CD4-positive, CD25-positive, alpha-beta regulatory T cell (primary cell): ENCODE results near the gene CD81. TPM values are rescaled to one million over a fixed set of nuclear protein-coding genes. Genes with fewer than 3 reads are reported as not detected.

Experiments
- ATAC-seq, 2 donors: fragments of 150-1000 bp; cut with Tn5 transposase; one replicate each; pipeline ENCODE4 v1.10.0; 2021; ENCODE audit warnings: low read depth in 2 of 2, moderate number of reproducible peaks in 2 of 2, moderate library complexity in 1 of 2
- DNase-seq, 3 donors: peaks; one replicate each; pipeline versions ENCODE4 v3.0.0 to v3.0.0-alpha.2; 2012 to 2022; ENCODE audit warnings: mixed read lengths in 1 of 3
- H3K27ac ChIP-seq: one replicate; pipeline ENCODE4 v1.7.0; 2013; ENCODE audit warnings: mild to moderate bottlenecking, low read length; ENCODE audit not compliant: insufficient read depth, poor library complexity, severe bottlenecking
- H3K27me3 ChIP-seq: one replicate; pipeline ENCODE4 v1.7.0; 2013; ENCODE audit warnings: low read length; ENCODE audit not compliant: control insufficient read depth, insufficient read depth
- H3K36me3 ChIP-seq: one replicate; pipeline ENCODE4 v1.7.0; 2013; ENCODE audit warnings: mild to moderate bottlenecking, low read length, moderate library complexity; ENCODE audit not compliant: control insufficient read depth, insufficient read depth
- H3K4me1 ChIP-seq: 2 replicates; pipeline ENCODE4 v1.7.0; 2013; ENCODE audit warnings: mild to moderate bottlenecking, low read length; ENCODE audit not compliant: insufficient read depth, control insufficient read depth, poor library complexity, severe bottlenecking
- H3K4me3 ChIP-seq: one replicate; pipeline ENCODE4 v1.7.0; 2013; ENCODE audit warnings: low read depth, mild to moderate bottlenecking, low read length, moderate library complexity
- H3K9me3 ChIP-seq, 2 experiments: 1 replicate in 1 of 2; 2 replicates in 1 of 2; pipeline ENCODE4 v1.7.0; 2013; ENCODE audit warnings: low read length in 2 of 2, mild to moderate bottlenecking in 1 of 2, moderate library complexity in 1 of 2; ENCODE audit not compliant: control insufficient read depth in 2 of 2
- H3K27ac Mint-ChIP-seq, 3 donors: one replicate each; pipeline ENCODE4 v1.8.0; 2020 to 2022; ENCODE audit warnings: mild to moderate bottlenecking in 3 of 3, mixed read lengths in 3 of 3, moderate library complexity in 2 of 3
- H3K27me3 Mint-ChIP-seq: one replicate; pipeline ENCODE4 v1.8.0; 2022; ENCODE audit warnings: mild to moderate bottlenecking, mixed read lengths
- H3K36me3 Mint-ChIP-seq: one replicate; pipeline ENCODE4 v1.8.0; 2020; ENCODE audit warnings: mixed read lengths
- H3K4me1 Mint-ChIP-seq, 4 donors: one replicate each; pipeline ENCODE4 v1.8.0; 2020 to 2022; ENCODE audit warnings: mixed read lengths in 4 of 4, mild to moderate bottlenecking in 1 of 4
- H3K4me3 Mint-ChIP-seq, 4 donors: one replicate each; pipeline ENCODE4 v1.8.0; 2020 to 2022; ENCODE audit warnings: mild to moderate bottlenecking in 4 of 4, mixed read lengths in 4 of 4, moderate library complexity in 3 of 4
- H3K9me3 Mint-ChIP-seq, 7 donors: one replicate each; pipeline ENCODE4 v1.8.0; 2020 to 2022; ENCODE audit warnings: mixed read lengths in 7 of 7, mild to moderate bottlenecking in 3 of 7, moderate library complexity in 2 of 7
- polyA plus RNA-seq, 4 donors: library from polyadenylated mRNA; unstranded; fragments of 300-500 nt; fragmentation: Illumina TruSeq; gene quantifications; one replicate each; pipeline ENCODE4 v1.2.3, GENCODE V29; 2021
- total RNA-seq: library from RNA; stranded (reverse); gene quantifications from one replicate; pipeline ENCODE4 v1.2.3, GENCODE V29; 2022

The CD81 gene
- total and polyA plus RNA-seq, 5 donors from 2014 or later: 13.2 to 156 (median 17.1) TPM

DNA sequence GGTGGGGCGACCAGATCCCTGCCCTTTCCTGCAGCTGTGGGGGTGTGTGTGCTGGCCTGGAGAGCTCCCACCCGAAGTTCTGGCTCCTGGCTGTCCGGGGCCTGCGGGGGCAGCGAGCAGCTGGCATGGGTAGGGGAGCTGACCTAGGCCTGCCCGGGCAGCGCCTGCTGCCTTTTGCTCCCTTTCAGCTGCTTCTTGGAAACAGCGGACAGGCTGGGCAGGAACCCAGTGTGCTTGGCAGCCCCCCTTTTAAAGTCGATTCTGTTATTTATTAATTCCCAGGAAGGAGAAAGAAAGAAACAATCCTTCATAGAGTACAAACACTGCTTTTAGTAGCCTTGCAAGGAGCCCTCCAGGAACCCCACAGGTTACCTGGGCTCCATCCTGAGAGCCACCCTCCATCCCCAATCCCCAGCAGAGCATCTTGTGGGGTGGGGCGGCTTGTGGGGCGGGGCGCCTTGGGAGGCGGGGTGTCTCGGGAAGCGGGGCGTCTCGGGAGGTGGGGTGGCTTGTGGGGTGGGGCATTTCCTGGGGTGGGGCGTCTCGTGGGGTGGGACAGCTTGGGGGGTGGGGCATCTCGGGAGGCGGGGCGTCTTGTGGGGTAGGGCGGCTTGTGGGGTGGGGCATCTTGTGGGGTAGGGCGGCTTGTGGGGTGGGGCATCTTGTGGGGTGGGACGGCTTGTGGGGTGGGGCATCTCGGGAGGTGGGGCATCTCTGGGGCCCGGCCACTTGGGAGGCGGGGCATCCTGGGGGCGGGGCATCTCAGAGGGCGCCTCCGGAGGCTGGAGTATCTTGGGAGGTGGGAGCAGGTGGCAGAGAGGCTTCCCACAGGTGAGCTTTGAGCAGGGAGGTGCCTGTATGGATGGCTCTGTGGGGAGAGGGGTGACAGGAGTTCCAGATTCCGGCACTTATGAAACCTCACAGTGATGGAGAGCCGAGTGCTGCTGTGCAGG is 7.0 kb downstream of the CD81 start:
- Mint-ChIP-seq H3K9me3 (peaks cover 0 to 1% (median 0%) of the 10 kb centered on the region in 7 donors), H3K4me3 (peak overlapping the region in 3 of 4 donors; percentile 14 to 81 (median 60)), H3K4me1 (peaks cover 0 to 78% (median 26%) of the 10 kb centered on the region in 4 donors), H3K36me3 (no peaks in the 10 kb centered on the region), H3K27me3 (no peaks in the 10 kb centered on the region), H3K27ac (no peak overlapping the region)
- Histone ChIP-seq H3K27me3 (no peaks in the 10 kb centered on the region), H3K4me3 (no peak overlapping the region), H3K4me1 (peaks cover 58% of the 10 kb centered on the region), H3K27ac (no peak overlapping the region), H3K36me3 (no peaks in the 10 kb centered on the region), H3K9me3 (no peaks in the 10 kb centered on the region)
- peak in 1 of 3 donors; percentile 32 for DNase-seq
- no peak for ATAC-seq

DNA sequence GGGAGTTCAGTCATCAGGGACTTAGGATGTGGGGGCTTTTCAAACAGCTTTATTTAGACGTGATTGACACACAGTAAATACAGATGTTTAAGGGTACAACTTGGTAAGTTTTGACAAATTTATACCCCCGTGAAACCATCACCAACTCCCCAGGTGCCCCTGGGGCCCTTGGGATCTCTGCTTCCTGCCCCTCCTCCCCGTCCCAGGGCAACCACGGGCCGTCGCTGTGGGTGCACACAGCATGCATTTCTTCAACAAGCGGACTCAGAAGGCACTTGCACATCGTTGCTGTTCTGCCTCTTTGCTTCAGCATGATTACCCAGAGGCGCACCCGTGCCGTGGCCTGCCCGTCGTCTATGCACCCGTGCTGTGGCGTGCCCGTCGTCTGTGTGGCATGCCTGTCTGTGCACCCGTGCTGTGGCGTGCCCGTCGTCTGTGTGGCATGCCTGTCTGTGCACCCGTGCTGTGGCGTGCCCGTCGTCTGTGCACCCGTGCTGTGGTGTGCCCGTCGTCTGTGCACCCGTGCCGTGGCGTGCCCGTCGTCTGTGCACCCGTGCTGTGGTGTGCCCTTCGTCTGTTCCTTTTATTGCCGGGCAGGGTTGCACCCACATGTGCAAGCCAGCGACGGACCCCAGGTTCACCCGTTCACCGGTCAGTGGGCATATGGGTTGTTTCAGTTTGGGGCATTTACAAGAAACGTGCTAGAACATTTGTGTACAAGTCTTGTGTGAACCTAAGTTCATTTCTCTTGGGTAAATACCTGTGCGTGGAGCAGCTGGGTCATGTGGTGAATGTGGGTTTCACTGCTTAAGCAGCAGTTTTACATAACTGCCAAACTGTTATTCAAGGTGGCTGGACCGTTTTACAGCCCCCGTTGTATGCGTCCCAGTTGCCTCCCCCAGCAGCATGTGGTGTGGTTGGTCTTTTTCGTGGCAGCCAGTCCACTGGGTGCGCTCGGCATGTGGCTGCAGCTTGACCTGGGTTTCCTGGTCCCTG is 8.3 kb downstream of the CD81 start:
- ATAC-seq: no peak

DNA sequence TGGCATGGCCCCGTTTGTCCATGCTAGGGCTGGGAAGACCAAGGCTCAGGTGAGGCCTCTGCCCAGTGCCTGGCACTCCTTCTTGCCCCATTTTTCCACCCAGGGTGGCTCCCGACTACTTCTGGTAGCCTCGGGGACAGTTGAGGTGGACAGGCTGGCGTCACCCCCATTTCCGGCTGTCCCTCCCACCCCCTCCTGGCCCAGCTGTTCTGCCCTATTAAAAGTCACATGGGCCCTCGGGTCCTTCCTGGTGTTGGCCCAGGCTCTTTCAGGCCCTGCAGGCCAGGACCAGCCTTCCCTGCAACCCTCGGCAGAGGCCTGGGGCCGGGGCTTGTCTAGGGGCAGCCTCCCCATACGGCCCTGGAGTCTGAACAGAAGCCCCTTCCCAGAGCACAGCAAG is 9.5 kb downstream of the CD81 start:
- Histone ChIP-seq H3K27ac (no peak overlapping the region), H3K27me3 (no peaks in the 10 kb centered on the region), H3K9me3 (no peaks in the 10 kb centered on the region), H3K4me3 (no peak overlapping the region), H3K36me3 (no peaks in the 10 kb centered on the region), H3K4me1 (peaks cover 50% of the 10 kb centered on the region)
- no peaks in the 10 kb centered on the region for H3K27me3 Mint-ChIP-seq
- H3K9me3 Mint-ChIP-seq: peaks cover 0 to 1% (median 0%) of the 10 kb centered on the region in 7 donors
- ATAC-seq (no peak), DNase-seq (no peak)
- no peaks in the 10 kb centered on the region for H3K36me3 Mint-ChIP-seq
- H3K4me1 Mint-ChIP-seq: peaks cover 0 to 70% (median 25%) of the 10 kb centered on the region in 4 donors
- no peak overlapping the region for H3K4me3 Mint-ChIP-seq
- H3K27ac Mint-ChIP-seq: peak overlapping the region in 1 of 3 donors; percentile 31

More for the DNA sequence above, 8.3 kb downstream of the CD81 start:
- peak in 1 of 3 donors; percentile 55 for DNase-seq
- Mint-ChIP-seq H3K9me3 (peaks cover 0 to 1% (median 0%) of the 10 kb centered on the region in 7 donors), H3K4me1 (peaks cover 0 to 79% (median 28%) of the 10 kb centered on the region in 4 donors), H3K27ac (peak overlapping the region; percentile 59 to 87 (median 78)), H3K27me3 (no peaks in the 10 kb centered on the region), H3K4me3 (peak overlapping the region in 3 of 4 donors; percentile 11 to 74 (median 60)), H3K36me3 (no peaks in the 10 kb centered on the region)
- H3K4me1 ChIP-seq: peaks cover 54% of the 10 kb centered on the region
- no peak overlapping the region for H3K4me3 ChIP-seq
- peak overlapping the region; percentile 23 for H3K27ac ChIP-seq
- no peaks in the 10 kb centered on the region for H3K9me3 ChIP-seq
- H3K27me3 ChIP-seq: no peaks in the 10 kb centered on the region
- H3K36me3 ChIP-seq: no peaks in the 10 kb centered on the region

DNA sequence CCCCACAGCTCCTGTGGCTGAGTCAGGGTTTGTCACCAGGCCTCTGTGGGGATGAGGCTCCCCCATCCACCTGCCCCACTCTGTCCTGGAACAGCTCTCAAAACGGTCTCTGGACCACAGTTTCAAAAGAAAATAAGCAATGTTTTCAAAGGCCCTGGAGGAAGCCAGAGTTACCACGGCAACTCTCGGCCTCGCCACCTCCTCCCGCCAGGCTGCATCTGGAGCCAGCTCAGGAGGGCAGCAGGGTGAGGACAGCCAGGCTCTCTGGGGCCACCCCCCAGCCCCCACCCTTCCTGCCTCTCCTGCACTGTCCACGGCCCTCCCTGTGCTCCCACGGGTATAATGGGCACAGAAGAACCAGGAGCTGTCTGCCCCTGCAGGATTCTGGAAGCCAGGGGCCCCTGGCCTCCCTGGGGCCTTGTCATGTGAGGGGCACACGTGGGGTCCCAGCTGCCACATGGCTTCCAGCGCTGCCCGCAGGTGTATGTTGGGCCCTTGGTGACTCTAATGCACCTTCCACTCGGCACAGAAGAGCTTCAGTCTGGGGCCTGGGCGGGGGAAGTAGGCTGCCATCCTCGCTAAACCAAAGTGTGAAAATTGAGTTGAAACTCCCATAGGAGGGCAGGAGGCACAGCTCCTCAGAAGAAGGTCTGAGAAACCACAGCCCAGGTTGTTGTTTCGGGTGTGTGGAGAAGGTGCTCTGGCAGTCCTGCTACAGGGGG is 10.3 kb downstream of the CD81 start:
- Histone ChIP-seq H3K36me3 (no peaks in the 10 kb centered on the region), H3K27ac (peak overlapping the region; percentile 41), H3K9me3 (no peaks in the 10 kb centered on the region), H3K4me1 (peaks cover 43% of the 10 kb centered on the region), H3K27me3 (no peaks in the 10 kb centered on the region), H3K4me3 (no peak overlapping the region)
- H3K4me1 Mint-ChIP-seq: peaks cover 0 to 63% (median 23%) of the 10 kb centered on the region in 4 donors
- H3K27me3 Mint-ChIP-seq: no peaks in the 10 kb centered on the region
- H3K27ac Mint-ChIP-seq: peak overlapping the region in 2 of 3 donors; percentile 31 to 74
- no peaks in the 10 kb centered on the region for H3K36me3 Mint-ChIP-seq
- DNase-seq (peak in 1 of 3 donors; percentile 39), ATAC-seq (no peak)
- H3K9me3 Mint-ChIP-seq: peaks cover 0 to 1% (median 0%) of the 10 kb centered on the region in 7 donors
- peak overlapping the region in 1 of 4 donors; percentile 21 for H3K4me3 Mint-ChIP-seq

DNA sequence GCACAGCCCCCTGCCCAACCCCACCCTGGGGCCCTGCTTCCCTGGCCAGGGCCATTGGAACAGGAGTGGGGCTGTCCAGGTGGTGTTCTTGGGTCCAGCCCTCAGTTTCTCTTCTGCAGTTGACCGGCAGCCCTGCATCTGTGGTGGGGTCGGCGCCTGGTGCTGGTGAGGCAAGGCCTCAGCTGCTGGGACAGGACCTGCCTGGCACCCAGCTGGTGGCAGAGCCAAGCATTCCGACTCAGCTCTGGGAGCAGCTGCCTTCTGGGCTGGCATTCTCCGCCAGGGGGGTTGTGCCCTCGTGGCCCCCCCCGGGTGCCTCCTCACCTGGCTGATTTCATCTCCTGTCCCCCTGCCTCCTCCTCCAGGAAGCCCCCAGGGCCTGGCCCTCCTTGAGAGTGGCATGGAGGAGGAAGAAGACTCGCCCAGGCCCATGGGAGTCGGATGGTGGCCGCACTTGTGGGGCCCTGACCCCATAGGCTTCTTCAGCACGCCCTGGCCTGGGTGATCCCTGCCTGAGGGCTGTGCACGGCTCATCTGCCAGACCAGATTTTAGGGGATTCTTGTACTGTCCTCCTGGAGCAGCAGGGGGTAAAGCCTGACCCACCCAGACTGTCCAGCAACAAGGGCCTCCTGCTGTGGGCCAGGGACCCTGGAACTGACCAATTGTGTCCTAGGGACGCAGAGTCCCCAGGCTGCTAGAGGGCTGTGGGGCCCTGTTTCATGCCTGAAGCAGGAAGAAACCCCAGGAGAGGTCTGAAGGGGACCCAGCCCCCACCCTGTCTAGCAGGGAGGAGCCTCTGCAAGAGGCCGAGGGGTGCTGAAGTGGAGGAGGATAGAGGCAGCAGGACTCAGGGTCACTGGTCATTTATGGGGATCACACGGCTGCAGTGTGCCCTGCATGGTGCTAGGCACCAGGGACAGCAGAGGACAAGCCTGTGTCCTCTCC is 11.6 kb downstream of the CD81 start:
- peak overlapping the region in 2 of 3 donors; percentile 61 to 65 for H3K27ac Mint-ChIP-seq
- H3K36me3 ChIP-seq: no peaks in the 10 kb centered on the region
- H3K4me1 Mint-ChIP-seq: peaks cover 0 to 52% (median 18%) of the 10 kb centered on the region in 4 donors
- H3K4me3 ChIP-seq: no peak overlapping the region
- no peaks in the 10 kb centered on the region for H3K27me3 Mint-ChIP-seq
- no peaks in the 10 kb centered on the region for H3K27me3 ChIP-seq
- no peak overlapping the region for H3K27ac ChIP-seq
- no peak overlapping the region for H3K4me3 Mint-ChIP-seq
- no peaks in the 10 kb centered on the region for H3K9me3 ChIP-seq
- ATAC-seq (no peak), DNase-seq (no peak)
- no peaks in the 10 kb centered on the region for H3K36me3 Mint-ChIP-seq
- H3K4me1 ChIP-seq: peaks cover 33% of the 10 kb centered on the region
- H3K9me3 Mint-ChIP-seq: peaks cover 0 to 1% (median 0%) of the 10 kb centered on the region in 7 donors

DNA sequence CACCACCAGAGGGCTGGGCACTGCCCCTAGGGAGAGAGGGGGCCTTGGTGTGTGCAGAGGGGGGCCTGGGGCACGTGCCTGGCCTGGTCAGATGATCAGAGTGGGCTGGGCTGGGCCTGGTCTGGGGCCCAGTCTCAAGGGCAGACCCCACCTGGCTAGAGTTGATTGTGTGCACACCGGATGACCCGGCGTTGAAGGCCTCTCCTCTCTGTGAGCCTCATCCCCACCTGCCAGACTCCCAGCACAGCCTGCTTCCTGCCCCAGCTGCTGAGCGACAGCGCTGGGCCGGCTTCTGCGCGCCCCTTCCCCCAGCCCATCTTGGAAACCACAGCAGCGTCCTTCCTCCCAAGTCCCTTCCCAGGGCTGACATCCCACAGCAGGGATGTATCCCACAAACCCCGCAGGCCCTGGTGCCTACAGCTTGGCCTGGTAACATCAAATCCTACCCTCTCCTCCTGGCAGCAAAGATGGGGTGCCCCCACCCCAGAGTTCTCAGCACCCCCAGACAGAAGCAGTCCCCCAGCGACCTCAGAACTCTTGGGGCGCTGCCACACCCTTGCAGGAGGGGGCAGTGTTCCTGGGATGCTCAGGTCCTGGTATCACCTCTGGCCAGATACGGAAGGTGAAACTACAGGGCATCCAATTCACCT is 12.4 kb downstream of the CD81 start:
- H3K4me1 Mint-ChIP-seq: peaks cover 0 to 46% (median 16%) of the 10 kb centered on the region in 4 donors
- H3K36me3 Mint-ChIP-seq: no peaks in the 10 kb centered on the region
- ATAC-seq (no peak), DNase-seq (no peak)
- peak overlapping the region in 2 of 3 donors; percentile 48 to 79 for H3K27ac Mint-ChIP-seq
- Histone ChIP-seq H3K4me1 (peaks cover 29% of the 10 kb centered on the region), H3K27me3 (no peaks in the 10 kb centered on the region), H3K9me3 (no peaks in the 10 kb centered on the region), H3K27ac (no peak overlapping the region), H3K36me3 (no peaks in the 10 kb centered on the region), H3K4me3 (no peak overlapping the region)
- peak overlapping the region in 1 of 4 donors; percentile 62 for H3K4me3 Mint-ChIP-seq
- peaks cover 0 to 1% (median 0%) of the 10 kb centered on the region in 7 donors for H3K9me3 Mint-ChIP-seq
- no peaks in the 10 kb centered on the region for H3K27me3 Mint-ChIP-seq
